ENCODE results near the gene KLHL25.
"Not testable (repeated sequence)": the region's sequence is repeated elsewhere in the genome, so short reads cannot be mapped to it uniquely, and the experiment has no call there.

KLHL25 gene, protein sequence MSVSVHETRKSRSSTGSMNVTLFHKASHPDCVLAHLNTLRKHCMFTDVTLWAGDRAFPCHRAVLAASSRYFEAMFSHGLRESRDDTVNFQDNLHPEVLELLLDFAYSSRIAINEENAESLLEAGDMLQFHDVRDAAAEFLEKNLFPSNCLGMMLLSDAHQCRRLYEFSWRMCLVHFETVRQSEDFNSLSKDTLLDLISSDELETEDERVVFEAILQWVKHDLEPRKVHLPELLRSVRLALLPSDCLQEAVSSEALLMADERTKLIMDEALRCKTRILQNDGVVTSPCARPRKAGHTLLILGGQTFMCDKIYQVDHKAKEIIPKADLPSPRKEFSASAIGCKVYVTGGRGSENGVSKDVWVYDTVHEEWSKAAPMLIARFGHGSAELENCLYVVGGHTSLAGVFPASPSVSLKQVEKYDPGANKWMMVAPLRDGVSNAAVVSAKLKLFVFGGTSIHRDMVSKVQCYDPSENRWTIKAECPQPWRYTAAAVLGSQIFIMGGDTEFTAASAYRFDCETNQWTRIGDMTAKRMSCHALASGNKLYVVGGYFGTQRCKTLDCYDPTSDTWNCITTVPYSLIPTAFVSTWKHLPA

DNA sequence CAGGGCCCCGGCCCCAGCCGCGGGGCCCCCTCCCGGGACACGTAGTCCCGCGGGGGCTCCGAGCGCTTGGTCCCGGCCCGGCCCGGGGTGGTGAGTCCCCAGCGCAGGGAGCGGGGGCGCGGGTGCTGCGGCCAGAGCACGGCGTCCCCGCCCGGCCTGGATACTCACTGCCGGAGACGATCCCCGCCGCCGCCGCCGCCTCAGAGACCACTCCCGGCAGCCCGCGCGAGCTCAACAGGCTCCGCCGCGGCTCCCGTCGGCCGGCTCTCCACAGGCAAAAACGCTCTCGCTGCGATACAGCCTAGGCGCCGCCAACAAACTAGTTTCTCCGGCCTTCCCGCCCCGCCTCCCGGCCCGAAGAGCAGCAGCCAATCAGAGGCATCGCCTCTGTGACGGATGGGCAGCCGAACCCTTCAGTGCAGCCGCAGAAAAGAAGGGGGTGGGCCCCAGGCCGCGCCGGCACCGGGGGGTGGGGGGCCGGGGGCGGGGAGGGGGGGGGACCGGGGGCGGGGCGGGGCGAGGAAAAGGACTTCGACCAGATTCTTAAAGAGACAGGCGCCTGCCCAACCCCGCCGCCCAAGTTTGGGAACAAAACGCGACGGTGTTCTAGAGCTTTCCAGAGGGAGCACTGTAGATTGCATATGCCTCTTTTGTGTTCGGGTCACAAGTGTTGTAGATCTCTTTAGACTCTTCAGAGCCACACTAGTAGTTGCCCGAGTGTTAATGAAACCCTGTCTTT lies at the start of gene KLHL25:
Gene KLHL25, minus strand, starts transcription at position 328 of the 739 bp plus-strand sequence. CDS start 25,115 bp downstream, outside the sequence.
- peak; percentile 87 for DNase-seq

DNA sequence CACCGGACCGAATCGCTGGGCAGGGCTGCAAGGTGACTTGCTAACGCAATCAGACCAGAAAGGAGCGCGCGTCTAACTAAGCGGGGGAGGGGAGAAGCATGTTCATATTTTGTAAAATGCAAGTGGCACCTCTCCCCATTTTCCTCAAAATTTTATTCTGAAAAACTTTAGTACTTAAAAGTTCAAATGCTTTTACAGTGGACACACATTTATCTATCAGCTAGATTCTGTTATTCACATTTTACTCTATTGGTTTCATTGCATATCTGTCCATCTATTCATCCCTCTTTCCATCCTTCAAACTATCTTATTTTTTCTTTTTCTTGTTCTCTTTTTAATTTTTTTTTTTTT lies 46.1 kb upstream of the KLHL25 start:
- no peak for DNase-seq

DNA sequence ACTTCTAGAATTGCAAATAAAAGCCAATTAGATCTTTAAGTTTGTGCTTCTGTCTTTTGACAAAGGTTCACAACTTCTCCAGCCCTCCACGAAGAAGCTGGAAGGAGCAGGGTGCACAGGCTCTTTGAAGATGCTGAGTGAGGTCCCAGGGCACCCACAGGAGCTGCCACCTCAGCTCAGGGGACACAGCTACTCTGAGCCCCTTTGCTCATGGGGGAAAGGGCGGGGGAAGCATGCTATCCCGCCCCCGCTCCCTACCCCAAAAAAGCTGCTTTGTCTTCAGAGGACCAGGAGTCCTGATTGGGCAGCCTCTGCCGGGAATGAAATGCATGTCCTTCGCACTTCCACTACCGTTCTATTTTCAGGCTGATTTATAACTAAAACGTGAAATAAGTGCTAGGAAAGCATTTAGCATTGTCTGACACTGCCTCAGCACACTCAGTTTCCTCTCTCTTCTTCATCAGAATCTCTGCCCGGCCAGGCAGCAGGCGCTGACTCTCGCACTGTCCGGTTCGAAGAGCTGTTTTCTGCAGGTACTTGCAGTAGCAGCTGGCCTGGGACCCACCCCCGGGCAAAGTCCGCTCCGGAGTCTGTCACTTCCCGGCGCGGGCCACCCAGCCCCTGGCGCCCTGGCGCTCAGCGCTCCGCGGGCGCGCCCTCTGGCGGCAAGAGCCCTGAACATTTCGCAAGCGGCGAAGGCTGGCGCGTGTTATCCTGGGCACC lies 45.5 kb upstream of the KLHL25 start:
- peak; percentile 81 for DNase-seq

DNA sequence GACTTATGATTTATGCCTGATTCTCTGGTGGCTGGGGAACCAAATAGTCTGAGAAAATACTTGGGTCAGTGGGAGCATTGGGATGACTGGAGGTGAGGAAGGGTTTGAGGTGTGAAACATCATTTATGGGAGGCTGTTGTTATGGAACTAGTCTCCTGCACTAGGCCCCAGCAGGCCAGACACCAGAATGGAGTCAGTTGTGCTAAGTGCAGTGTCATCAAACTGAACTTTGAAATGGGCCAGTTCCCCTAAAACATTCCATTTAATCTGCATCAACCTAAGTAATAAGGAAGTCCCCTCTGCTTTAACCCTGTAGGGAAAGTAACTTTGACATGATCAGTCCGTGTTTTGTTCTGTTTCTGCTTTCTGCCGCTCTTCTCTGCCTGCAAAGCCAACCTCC lies 44.9 kb upstream of the KLHL25 start:
- DNase-seq: no peak

DNA sequence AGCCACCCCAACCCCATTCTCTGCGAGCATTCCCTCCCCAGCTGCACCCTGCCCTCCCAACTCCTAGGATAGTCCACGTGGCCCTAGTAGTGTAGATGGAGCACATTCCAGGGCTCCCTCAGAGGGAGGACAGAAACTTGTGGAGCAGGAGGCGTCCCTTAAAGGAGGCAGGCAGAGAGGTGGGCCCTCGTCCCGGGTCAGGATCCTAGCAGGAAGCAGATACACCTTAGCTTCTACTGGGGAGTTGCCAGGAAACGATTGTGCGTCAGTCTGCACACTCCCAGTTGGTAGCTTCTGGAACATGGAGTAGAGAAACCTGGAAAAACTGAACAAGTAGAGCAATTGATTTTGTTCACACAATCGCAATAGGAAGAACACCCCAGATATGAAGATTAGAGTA lies 43.9 kb upstream of the KLHL25 start:
- no peak for DNase-seq

DNA sequence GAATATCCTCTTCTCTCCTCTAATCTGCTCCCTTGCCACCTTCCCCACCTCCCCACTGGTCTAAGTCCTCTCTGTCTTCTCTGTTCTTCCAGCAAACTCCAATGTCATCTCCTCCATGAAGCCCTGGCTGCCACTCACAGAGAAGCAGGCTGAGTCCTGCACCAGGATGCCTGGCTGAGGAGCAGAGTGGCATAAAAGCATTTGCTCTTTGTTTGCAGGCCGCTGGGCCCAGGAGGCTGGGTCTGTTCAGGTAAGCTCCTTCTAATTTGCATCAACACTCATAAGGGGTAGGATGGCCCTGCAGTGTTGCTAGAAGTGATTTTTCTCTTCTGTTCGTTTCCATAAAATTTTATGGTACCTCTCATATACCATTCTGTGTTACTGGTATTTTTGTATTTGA lies 43.2 kb upstream of the KLHL25 start:
- no peak for DNase-seq

DNA sequence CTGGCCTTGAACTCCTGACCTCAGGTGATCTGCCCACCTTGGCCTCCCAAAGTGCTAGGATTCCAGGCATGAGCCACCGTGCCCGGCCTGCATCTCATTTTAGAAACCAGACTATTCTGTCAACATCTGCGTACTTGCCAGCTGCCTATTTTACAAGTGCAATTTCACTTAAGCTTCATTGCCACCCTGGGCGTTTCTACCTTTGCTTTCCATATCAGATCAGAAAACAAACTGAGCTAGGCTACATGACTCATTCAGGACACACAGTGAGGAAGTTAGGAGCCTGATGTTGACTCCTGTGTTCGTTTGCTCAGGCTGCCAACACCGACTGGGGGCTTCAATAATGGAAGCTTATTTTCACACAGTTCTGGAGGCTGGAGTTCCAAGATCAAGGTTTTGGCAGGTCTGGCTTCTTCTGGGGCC lies 42.3 kb upstream of the KLHL25 start:
- no peak for DNase-seq

DNA sequence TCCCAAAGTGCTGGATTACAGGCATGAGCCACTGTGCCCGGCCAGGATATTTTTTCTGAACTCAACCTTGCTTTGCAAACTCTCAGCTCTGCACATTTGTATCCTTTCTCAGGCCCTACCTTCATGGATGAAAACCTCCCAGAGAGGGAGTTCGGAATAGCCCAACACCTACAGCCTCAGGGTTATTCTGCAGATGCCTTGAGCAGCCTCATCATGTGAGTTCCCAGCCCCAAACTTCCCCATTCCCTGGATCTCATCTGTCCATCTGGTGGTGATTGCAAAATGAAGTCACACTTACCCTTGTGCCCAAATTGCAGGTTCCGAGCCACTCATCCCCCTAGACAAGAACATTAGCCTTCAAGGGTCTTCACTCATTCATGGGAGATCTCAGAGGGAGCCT lies 39.9 kb upstream of the KLHL25 start:
- DNase-seq: no peak

DNA sequence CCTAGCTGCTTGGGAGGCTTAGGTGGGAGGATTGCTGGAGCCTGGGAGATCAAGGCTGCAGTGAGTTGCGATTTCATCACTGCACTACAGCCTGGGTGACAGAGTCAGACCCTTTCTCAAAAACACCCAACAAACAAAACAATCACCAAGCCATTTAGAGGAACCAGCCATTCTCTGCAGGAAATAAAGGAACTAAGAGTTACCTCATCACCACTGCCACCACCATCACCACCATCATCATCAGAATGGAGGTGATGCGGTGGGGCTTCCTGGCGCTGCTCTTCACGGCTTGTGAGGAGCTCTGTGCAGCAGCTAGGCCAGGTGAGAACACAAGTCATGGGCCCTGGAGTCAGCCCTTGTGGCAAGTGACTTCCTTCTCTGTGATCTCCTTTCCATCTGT lies 37.7 kb upstream of the KLHL25 start:
- DNase-seq: no peak

DNA sequence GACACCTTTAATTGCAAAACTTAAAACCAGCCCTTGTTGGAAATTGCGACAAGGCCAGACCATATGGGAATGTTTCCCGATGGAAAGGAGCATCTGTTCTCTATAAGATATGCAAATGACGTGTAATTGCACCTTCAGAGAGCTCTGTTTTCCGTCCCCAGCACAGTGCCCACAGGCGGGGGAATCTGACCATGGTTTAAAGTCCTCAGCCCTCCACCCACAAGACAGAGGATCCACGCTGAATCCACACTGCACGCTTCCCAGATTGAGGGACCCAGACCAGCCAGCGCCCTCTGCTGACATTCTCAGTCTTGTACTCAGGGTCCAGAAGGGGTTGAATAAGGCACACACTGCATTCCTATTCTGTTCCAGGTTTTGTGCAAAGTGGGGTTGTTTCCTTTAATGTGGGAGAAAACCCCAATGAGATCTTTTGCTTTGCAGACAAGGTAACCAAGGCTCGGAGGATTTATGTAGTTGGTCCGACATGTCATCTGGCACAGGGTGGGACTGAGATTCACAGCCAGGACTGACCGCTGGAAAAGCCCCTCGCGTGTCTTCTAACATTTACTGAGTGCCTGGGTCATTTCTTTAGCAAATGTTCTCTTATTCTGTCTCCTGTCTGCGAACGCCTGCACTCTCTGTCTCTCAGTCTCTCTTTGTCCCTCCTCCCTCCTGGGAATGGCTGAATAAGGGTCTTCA lies 36.8 kb upstream of the KLHL25 start:
- DNase-seq: peak; percentile 23

DNA sequence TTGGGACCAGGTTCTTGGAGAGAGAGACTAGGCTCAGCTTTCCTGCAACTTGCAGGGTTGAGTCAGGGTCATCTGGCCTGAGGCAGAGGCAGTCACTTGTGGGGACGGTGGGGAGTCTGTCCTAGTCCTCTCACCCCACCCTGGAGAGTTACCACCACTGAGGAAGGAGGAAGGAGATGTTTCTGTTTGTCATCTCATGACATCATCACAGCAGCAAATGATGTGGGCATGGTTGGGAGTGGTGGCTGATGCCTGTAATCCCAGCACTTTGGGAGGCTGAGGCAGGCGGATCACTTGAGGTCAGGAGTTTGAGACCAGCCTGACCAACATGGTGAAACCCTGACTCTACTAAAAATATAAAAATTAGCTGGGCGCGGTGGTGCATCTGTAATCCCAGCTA lies 35.0 kb upstream of the KLHL25 start:
- not testable (repeated sequence) for DNase-seq

DNA sequence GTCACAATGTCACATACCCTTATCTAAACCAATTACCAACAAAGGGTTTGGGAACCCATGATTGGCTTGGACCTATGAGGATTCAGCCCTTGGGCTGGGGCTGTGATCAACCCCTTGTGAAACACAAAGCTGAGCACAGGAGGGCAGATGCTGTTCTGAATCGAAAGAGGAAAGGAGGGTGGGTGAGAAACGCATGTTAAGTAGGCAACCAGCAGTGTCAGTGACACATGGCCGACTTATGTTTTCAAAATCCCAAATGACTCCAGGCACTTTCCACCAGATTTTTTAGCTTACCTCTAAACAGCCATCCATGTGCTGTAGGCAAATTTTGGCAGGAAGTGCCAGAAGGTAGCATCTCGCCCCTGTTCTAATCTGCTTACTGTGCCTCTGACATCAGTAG lies 34.1 kb upstream of the KLHL25 start:
- DNase-seq: no peak

DNA sequence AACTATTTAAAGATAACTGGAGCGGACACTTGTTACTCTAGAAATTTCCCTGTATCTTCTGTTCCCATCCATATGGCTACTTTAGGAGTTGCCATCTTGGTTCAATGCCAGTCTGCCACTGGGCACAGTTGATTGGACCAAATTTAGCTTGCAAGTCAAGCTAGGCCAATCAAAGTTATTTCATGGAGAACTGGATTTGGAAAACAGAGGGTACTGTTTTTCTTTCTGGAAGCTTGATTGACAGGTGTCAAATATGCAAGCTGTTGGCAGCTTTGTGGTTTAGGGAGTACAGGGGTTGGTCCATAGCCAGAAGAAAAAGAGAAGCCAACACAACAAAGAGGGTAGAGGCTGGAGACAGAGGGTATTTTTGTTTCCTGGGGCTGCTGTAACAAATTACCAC lies 33.4 kb upstream of the KLHL25 start:
- no peak for DNase-seq

DNA sequence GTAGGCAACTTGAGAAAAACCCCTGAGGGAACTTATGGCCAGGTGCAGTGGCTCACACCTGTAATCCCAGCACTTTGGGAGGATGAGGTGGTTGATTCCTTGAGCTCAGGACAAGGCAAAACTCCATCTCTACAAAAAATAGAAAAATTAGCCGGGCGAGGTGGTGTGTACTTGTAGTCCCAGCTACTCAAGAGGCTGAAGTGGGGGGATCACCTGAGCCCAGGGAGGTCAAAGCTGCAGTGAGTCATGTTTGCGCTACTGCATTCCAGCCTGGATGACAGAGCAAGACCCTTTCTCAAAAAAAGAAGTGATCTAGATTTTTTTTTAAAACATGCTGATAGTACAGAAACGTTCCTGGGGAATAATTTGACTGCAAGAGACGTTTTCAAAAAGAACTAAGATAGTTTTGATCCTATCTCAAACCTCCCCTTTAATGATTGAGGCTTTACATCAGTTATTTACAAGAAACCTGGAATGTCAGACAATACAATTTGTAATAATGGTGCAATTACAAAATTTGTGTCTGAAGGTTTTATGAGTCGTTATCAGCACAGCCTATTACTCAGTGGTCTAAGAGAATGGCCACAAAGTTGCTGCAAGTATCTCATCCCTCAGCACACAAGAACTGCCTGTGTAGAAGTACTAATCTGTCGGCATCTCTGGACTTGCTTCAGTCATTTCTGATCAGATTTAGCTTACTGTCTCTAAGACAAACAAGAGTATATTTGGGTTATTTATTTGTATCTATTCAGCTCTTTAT lies 32.2 kb upstream of the KLHL25 start:
- DNase-seq: no peak

DNA sequence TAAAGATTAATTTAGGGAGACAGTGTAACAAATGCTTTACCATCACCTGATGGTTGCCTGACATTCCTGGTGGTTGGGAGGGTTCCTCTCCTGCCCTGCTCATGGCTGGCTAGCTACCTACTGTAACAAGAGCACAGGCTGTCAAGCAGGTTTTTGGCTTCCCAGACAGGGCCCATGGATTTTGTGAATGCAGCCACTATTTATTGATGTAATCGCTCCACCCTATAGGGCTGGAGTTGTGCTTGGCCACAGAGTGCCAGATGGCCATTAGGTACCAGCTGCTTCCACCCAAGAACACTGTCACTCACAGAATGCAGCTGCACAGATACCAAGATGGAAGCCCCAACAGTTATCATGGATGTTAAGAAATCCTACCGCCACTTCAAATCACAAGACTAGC lies 31.0 kb upstream of the KLHL25 start:
- DNase-seq: no peak

DNA sequence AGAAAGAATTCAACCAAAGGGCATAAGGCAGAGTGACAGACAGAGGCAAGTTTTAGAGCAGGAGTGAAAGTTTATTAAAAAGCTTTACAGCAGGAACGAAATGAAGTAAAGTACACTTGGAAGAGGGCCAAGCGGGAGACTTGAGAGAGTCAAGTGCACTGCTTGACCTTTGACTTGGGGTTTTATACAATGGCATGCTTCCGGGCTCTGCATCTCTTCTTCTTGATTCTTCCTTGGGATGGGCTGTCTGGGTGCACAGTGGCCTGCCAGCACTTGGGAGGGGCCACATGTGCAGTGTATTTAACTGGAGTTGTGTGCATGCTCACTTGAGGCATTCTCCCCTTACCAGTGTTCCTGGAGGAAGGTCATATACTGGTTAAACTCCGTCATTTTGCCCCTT lies 30.4 kb upstream of the KLHL25 start:
- no peak for DNase-seq

DNA sequence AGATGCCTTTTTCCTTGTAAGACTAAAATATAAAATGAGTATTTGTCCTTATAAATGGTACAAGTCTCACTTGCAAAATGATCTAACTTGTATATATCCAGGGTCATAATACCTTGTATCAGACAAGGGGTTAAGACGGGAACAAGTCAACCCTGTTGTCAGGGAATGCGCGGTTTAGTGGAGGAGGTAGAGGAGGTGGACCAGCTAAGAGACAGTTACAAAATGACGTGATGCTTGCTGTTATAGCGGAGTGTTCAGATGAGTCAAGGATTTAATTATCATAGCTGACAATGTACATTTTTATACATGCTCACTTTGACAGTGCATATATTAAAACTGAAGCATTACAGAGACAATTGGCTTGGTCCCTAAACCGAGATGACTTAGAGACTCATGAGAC lies 26.8 kb upstream of the KLHL25 start:
- DNase-seq: no peak

DNA sequence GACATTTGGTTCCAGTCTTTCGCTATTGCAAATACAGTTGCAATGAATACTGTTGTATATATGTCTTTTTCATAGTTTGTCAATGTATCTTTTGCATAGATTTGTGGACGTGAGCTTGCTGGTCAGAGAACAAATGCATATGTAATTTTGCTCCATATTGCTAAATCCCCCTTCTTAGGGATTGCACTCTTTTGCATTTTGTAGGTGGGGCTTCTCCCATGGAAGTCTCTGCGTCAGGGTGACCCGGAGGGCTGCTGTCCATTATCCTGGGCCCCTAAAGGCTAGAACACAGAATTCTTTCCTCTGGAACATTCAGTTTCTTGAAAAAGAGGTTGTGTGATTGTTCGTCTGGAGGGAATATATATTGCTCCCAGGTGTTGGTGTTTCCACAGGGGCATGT lies 25.2 kb upstream of the KLHL25 start:
- no peak for DNase-seq

DNA sequence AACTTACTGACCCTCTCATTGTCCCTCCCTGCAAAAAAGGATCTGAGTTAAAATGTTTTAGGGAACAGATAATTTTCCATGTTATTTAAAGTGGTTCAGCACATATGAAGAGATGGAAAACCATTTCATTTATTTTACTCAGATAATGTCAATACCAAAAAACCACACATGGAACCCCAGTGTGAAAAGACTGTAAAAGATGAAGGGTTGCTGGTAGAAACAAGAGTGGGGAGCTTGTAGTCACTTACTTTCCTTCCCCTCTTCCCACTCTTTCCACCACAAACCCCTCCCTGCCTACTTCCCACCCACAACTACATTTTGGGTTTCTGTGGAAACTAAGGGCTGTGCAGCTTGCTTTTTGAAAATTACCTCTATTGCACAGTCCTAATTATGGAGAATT lies 18.5 kb upstream of the KLHL25 start:
- DNase-seq: no peak

DNA sequence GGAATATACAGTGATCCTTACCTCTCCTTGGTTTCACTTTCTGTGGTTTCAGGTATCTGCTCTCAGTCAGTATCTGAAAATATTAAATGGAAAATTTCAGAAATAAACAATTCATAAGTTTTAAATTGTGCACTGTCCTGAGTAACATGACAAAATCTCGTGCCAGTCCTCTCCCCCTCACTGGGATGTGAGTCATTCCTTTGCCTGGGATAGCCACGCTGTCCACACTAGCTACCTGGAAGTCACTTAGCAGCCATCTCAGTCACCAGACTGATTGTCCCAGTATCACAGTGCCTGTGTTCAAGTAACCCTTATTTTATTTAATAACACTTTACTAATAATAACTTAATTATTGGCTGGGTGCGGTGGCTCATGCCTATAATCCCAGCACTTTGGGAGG lies 15.3 kb upstream of the KLHL25 start:
- no peak for DNase-seq

DNA sequence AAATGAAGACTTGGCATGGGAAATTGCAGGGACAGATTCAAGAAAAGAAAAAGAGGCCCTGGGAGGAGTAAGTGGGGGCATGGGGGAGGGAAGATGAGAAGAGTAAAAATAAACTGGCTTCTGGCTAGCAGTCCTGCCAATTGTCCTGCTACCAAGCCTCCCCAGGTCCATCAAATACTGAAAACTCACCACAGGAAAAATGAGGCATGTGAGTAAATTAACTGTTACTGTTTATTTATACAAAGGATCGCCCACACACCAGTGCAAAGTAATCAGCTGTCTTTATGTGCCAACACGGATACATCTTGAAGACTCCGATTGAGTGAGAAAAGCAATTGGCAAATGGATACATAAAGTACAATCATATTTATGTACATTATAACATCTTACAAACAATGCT lies 10.7 kb upstream of the KLHL25 start:
- DNase-seq: no peak
